OCI-LY3 (cell line): Measurements from ENCODE around the gene MTHFD2L.

Experiments used
- H2AFZ ChIP-seq: fragments of 200-600, 300-600 bp; shearing (Covaris generic); 2 replicates; pipeline ENCODE4 v1.6.0; 2014; ENCODE audit warnings: antibody characterized with exemption, low read depth, low read length
- H3K27ac ChIP-seq: fragments of 200-600, 300-600 bp; sonication (generic); 2 replicates; pipeline ENCODE4 v1.5.1; 2014; ENCODE audit warnings: mild to moderate bottlenecking, low read length, moderate library complexity, mixed read lengths
- H3K27me3 ChIP-seq: fragments of 200-600, 300-600 bp; sonication (generic); 2 replicates; pipeline ENCODE4 v1.6.1; 2014; ENCODE audit warnings: low read depth, low read length, mixed read lengths
- H3K36me3 ChIP-seq: fragments of 200-600, 300-600 bp; sonication (generic); replicated peaks from 2 replicates; pipeline ENCODE3; 2014; ENCODE audit warnings: low read depth, low read length, mixed read lengths
- H3K4me1 ChIP-seq: fragments of 300-600, 200-600 bp; sonication (generic); 2 replicates; pipeline ENCODE4 v1.6.1; 2014; ENCODE audit warnings: low read length, mixed read lengths
- H3K4me2 ChIP-seq: fragments of 200-600, 300-600 bp; sonication (generic); 2 replicates; pipeline ENCODE4 v1.6.1; 2014; ENCODE audit warnings: low read length, mixed read lengths
- H3K4me3 ChIP-seq: fragments of 300-600, 200-600 bp; sonication (generic); 2 replicates; pipeline ENCODE4 v1.5.1; 2014; ENCODE audit warnings: antibody characterized with exemption, mild to moderate bottlenecking, low read length, moderate library complexity
- H3K79me2 ChIP-seq: fragments of 300-600, 200-600 bp; shearing (Covaris generic); 2 replicates; pipeline ENCODE4 v1.6.1; 2014; ENCODE audit warnings: mild to moderate bottlenecking, low read length, mixed read lengths
- H3K9ac ChIP-seq: fragments of 300-600, 200-600 bp; shearing (Covaris generic); 2 replicates; pipeline ENCODE4 v1.6.0; 2014; ENCODE audit warnings: mild to moderate bottlenecking, low read length, moderate library complexity
- H3K9me3 ChIP-seq: fragments of 200-600, 300-600 bp; shearing (Covaris generic); 2 replicates; pipeline ENCODE4 v1.6.1; 2014; ENCODE audit warnings: low read length, mixed read lengths; ENCODE audit not compliant: insufficient read depth
- H4K20me1 ChIP-seq: fragments of 200-600, 300-600 bp; sonication (generic); 2 replicates; pipeline ENCODE4 v1.6.1; 2016; ENCODE audit warnings: low read length, mixed read lengths; ENCODE audit not compliant: insufficient read depth
- EZH2phosphoT487 ChIP-seq: fragments of 200-600 bp; shearing (Covaris generic); IDR thresholded peaks from 2 replicates; pipeline ENCODE4 v1.6.1; 2018; ENCODE audit warnings: antibody characterized with exemption, mixed run types, low read depth
- TF ChIP-seq, protein P1 (sequence below): fragments of 200-600, 300-600 bp; sonication (generic); IDR thresholded peaks from 2 replicates; pipeline ENCODE4 v1.5.1; 2014; ENCODE audit warnings: antibody characterized with exemption, low read length, low read depth

MTHFD2L gene

DNA sequence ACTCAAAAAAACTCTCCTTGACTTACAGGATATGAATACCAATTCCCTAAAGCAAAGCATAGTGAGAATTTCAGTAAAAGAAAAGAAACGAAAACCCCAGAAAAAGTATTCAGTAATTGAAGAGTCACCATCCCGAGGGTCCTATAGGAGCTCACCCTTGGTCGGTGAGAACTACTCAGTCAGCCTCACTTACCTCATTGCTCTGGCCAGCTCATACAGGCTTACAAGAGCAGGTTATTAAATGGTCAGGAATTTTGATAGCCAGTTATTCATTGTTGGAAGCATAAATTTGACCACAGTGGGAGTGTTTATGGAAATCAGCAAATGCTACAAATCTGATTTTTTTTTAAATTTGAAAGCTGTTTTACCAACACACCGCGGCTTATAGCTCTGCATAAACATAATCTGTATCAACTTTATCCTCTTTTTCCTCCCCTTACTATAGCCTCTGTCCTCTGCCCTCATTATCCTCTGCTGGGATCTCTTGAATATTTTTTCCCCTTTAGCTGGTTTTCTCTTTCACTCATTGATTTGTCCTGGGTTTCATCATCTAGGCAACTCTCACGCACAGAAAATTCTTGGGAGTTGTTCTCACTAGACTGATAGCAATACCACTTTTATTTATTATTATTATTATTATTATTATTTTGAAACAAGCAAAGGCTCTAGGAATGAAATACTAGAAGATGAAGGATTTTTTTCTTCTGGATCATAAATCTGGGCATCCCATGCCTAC is 47.9 kb upstream of the MTHFD2L start:
- Histone ChIP-seq H3K36me3 (no peaks in the 10 kb centered on the region), H3K79me2 (no peaks in the 10 kb centered on the region), H3K4me3 (no peak overlapping the region), H3K9ac (no peak overlapping the region), H3K4me2 (no peak overlapping the region), H2AFZ (no peak overlapping the region), H3K27ac (no peak overlapping the region), H3K9me3 (no peaks in the 10 kb centered on the region), H4K20me1 (no peaks in the 10 kb centered on the region), H3K27me3 (no peaks in the 10 kb centered on the region), H3K4me1 (no peaks in the 10 kb centered on the region)
- TF ChIP-seq, protein P1, sequence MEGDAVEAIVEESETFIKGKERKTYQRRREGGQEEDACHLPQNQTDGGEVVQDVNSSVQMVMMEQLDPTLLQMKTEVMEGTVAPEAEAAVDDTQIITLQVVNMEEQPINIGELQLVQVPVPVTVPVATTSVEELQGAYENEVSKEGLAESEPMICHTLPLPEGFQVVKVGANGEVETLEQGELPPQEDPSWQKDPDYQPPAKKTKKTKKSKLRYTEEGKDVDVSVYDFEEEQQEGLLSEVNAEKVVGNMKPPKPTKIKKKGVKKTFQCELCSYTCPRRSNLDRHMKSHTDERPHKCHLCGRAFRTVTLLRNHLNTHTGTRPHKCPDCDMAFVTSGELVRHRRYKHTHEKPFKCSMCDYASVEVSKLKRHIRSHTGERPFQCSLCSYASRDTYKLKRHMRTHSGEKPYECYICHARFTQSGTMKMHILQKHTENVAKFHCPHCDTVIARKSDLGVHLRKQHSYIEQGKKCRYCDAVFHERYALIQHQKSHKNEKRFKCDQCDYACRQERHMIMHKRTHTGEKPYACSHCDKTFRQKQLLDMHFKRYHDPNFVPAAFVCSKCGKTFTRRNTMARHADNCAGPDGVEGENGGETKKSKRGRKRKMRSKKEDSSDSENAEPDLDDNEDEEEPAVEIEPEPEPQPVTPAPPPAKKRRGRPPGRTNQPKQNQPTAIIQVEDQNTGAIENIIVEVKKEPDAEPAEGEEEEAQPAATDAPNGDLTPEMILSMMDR: no peak
- no peak for TF ChIP-seq EZH2phosphoT487

DNA sequence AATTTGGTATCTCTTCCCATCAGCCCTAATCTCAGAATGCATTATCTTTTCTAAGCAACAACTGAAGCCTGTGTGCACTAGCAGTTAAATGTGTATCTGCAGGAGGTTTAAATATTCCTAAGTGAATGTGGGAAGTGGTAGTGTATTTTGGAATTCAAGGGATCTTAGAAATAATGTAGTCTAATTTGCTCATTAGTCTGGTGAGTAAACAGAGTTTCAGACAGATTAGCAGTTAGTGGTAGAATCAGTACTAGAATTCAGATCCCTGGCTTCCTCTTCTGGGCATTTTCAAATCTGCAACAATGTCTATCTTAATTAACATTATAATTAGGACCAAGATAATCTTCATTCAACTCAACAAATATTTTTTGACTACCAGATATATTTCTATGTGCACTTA is 47.2 kb upstream of the MTHFD2L start:
- no peak overlapping the region for H3K27ac ChIP-seq
- H3K4me3 ChIP-seq: no peak overlapping the region
- H2AFZ ChIP-seq: no peak overlapping the region
- H4K20me1 ChIP-seq: no peaks in the 10 kb centered on the region
- H3K36me3 ChIP-seq: no peaks in the 10 kb centered on the region
- H3K9ac ChIP-seq: no peak overlapping the region
- no peak overlapping the region for H3K4me2 ChIP-seq
- H3K27me3 ChIP-seq: no peaks in the 10 kb centered on the region
- no peaks in the 10 kb centered on the region for H3K4me1 ChIP-seq
- no peaks in the 10 kb centered on the region for H3K79me2 ChIP-seq
- TF ChIP-seq EZH2phosphoT487: no peak
- TF ChIP-seq, protein P1: no peak
- H3K9me3 ChIP-seq: no peaks in the 10 kb centered on the region

DNA sequence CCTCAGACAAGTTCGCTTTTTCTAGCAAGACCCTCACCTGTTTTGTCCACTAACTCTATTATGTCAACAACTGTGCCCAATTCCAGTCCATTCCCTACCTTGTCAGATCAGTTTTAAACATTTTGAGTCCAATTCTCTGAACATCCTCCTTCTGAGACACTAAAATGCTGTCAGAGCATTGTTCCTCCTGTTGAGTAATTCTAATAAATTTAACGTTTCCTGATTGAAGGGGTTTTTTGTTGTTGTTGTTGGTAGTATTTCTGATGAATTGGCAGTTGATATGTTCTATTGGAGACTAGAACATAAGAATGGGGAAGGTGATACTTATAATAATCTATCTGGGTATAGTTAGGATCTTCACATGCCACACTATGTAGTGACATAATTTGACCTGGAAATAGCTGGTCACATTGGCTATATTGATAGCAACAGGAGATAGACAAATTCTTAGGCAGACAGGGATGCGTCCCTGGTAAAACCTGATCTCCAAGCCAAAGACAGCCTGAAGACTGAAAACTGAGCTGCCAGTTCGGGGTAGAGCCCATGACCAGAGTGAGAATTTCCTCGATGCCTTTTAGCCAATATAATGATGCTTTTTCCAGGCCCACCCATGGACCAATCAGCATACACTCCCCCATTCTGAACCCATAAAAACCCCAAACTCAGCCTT is 46.5 kb upstream of the MTHFD2L start:
- no peak overlapping the region for H2AFZ ChIP-seq
- H3K9ac ChIP-seq: no peak overlapping the region
- H4K20me1 ChIP-seq: no peaks in the 10 kb centered on the region
- TF ChIP-seq, protein P1: no peak
- no peak for TF ChIP-seq EZH2phosphoT487
- H3K4me2 ChIP-seq: no peak overlapping the region
- no peaks in the 10 kb centered on the region for H3K36me3 ChIP-seq
- H3K4me1 ChIP-seq: no peaks in the 10 kb centered on the region
- H3K27ac ChIP-seq: no peak overlapping the region
- no peaks in the 10 kb centered on the region for H3K27me3 ChIP-seq
- no peaks in the 10 kb centered on the region for H3K9me3 ChIP-seq
- H3K79me2 ChIP-seq: no peaks in the 10 kb centered on the region
- no peak overlapping the region for H3K4me3 ChIP-seq

DNA sequence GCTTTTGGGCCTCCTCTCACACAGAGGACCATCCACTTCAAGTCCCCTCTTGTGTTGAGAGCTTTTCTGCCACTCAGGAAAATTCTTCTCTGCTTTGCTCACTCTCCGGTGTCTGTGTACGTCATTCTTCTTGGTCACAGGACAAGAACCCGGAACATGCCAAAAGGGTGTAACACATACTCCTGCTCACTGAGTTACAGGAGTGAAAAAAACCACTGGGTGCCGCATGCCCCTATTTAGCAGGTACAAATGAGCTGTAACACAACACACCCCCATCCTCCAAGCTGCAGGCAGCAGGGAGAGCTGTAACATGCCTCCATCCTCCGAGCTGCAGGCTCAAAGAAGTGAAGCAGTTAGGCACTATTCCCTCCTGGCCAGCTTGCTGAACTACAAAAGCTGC is 45.9 kb upstream of the MTHFD2L start:
- Histone ChIP-seq H4K20me1 (no peaks in the 10 kb centered on the region), H3K9me3 (no peaks in the 10 kb centered on the region), H3K79me2 (no peaks in the 10 kb centered on the region), H2AFZ (no peak overlapping the region), H3K4me3 (no peak overlapping the region), H3K36me3 (no peaks in the 10 kb centered on the region), H3K27ac (no peak overlapping the region), H3K4me1 (no peaks in the 10 kb centered on the region), H3K4me2 (no peak overlapping the region), H3K27me3 (no peaks in the 10 kb centered on the region), H3K9ac (no peak overlapping the region)
- TF ChIP-seq, protein P1: no peak
- no peak for TF ChIP-seq EZH2phosphoT487
